Keratinocyte (primary cell): Measurements from ENCODE around the gene ELP4.

Experiments used
- EZH2 ChIP-seq: IDR thresholded peaks from one replicate; pipeline ENCODE4 v1.6.1; 2012; ENCODE audit warnings: inconsistent platforms, mild to moderate bottlenecking, low read length, moderate library complexity
- TF ChIP-seq, protein P1 (sequence below), 3 experiments: IDR thresholded peaks in 1 of 3; conservative IDR thresholded peaks in 1 of 3; optimal IDR thresholded peaks in 1 of 3; 2 replicates in 2 of 3; 3 replicates in 1 of 3; pipeline versions ENCODE3 to v1.5.1; 2011; ENCODE audit warnings: low read length in 3 of 3, mild to moderate bottlenecking in 3 of 3, moderate library complexity in 2 of 3, control low read depth in 1 of 3, inconsistent platforms in 1 of 3; ENCODE audit not compliant: insufficient read depth in 2 of 3; ENCODE audit errors: extremely low read depth in 1 of 3

DNA sequence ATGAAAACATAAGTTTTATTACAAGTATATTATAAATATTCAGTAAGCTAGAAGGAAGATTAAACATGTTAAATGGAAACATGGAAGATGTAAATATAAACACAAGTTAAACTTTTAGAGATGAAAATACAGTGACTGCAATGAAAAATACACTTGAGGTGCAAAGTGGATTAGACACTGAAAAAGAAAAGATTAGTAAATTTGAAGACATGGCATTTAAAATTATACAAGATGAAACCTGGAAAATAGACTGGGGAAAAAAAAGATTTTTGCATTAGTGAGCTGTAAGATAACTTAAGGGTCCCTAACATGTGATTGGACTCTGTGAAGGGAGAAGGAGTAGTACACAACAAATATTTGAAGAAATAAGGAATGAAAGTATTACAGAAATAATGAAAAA, 33.3 kb downstream of the ELP4 start:
- TF ChIP-seq, protein P1, sequence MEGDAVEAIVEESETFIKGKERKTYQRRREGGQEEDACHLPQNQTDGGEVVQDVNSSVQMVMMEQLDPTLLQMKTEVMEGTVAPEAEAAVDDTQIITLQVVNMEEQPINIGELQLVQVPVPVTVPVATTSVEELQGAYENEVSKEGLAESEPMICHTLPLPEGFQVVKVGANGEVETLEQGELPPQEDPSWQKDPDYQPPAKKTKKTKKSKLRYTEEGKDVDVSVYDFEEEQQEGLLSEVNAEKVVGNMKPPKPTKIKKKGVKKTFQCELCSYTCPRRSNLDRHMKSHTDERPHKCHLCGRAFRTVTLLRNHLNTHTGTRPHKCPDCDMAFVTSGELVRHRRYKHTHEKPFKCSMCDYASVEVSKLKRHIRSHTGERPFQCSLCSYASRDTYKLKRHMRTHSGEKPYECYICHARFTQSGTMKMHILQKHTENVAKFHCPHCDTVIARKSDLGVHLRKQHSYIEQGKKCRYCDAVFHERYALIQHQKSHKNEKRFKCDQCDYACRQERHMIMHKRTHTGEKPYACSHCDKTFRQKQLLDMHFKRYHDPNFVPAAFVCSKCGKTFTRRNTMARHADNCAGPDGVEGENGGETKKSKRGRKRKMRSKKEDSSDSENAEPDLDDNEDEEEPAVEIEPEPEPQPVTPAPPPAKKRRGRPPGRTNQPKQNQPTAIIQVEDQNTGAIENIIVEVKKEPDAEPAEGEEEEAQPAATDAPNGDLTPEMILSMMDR (optimal IDR thresholded peaks at IDR 0.05 in 1 of 3, IDR thresholded peaks at IDR 0.05 in 1 of 3, conservative IDR thresholded peaks at IDR 0.05 in 1 of 3; ENCODE audit: extremely low read depth in 1 of 3, insufficient read depth in 2 of 3, low read length in 3 of 3): no peak
- TF ChIP-seq EZH2: no peak
